ENCODE data around the gene SLC44A3. TPM values are rescaled to one million over a fixed set of nuclear protein-coding genes. Genes with fewer than 3 reads are reported as not detected.

SLC44A3 gene, protein sequence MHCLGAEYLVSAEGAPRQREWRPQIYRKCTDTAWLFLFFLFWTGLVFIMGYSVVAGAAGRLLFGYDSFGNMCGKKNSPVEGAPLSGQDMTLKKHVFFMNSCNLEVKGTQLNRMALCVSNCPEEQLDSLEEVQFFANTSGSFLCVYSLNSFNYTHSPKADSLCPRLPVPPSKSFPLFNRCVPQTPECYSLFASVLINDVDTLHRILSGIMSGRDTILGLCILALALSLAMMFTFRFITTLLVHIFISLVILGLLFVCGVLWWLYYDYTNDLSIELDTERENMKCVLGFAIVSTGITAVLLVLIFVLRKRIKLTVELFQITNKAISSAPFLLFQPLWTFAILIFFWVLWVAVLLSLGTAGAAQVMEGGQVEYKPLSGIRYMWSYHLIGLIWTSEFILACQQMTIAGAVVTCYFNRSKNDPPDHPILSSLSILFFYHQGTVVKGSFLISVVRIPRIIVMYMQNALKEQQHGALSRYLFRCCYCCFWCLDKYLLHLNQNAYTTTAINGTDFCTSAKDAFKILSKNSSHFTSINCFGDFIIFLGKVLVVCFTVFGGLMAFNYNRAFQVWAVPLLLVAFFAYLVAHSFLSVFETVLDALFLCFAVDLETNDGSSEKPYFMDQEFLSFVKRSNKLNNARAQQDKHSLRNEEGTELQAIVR
- total RNA-seq: 10 to 100 TPM in 2 of 4 donors, 1 to 10 TPM in 2; 7.6 to 15.5 (median 10.0) TPM

GRCh38 chr1:94819945-94820746, at the start of gene SLC44A3:
TSS of gene SLC44A3 (plus strand) at chr1:94820357. CDS start at chr1:94820452, 95 bp downstream.
- H3K4me1 ChIP-seq: peaks cover 27% of the 10 kb centered on the region
- peak within 1 kb of the TSS; percentile 81 for H3K4me3 ChIP-seq
- H3K27ac ChIP-seq: peak within 1 kb of the TSS; percentile 52
- H3K36me3 ChIP-seq: no peaks in the 10 kb centered on the region
- no peaks in the 10 kb centered on the region for H3K9me3 ChIP-seq
- TF ChIP-seq POLR2AphosphoS5 (IDR thresholded peaks at IDR 0.05) (no peak), EP300 (IDR thresholded peaks at IDR 0.05) (no peak), CTCF (IDR thresholded peaks at IDR 0.05) (peak in 1 of 2 donors; percentile 47), POLR2A (IDR thresholded peaks at IDR 0.05) (no peak)
- H3K27me3 ChIP-seq: no peaks in the 10 kb centered on the region
- DNase-seq (ENCODE audit: low spot score in 2 of 2): no peak
- 4% methylated on average over 28 of the region's 77 CpGs for whole genome bisulfite sequencing

- no peak overlapping the region for H3K4me3 ChIP-seq
- H3K27ac ChIP-seq: no peak overlapping the region
- 64% methylated on average over 5 of the region's 5 CpGs for WGBS
- no peaks in the 10 kb centered on the region for H3K36me3 ChIP-seq
- no peak for TF ChIP-seq POLR2A (IDR thresholded peaks at IDR 0.05)
- TF ChIP-seq EP300 (IDR thresholded peaks at IDR 0.05): no peak
- no peak for TF ChIP-seq POLR2AphosphoS5 (IDR thresholded peaks at IDR 0.05)
- no peak for TF ChIP-seq CTCF (IDR thresholded peaks at IDR 0.05)
- H3K27me3 ChIP-seq: no peaks in the 10 kb centered on the region
- H3K9me3 ChIP-seq: no peaks in the 10 kb centered on the region
- DNase-seq (ENCODE audit: low spot score in 2 of 2): no peak
- peaks cover 3% of the 10 kb centered on the region for H3K4me1 ChIP-seq
Measured at GRCh38 chr1:94772230-94772641, 47.9 kb upstream of the SLC44A3 start.

- H3K27me3 ChIP-seq: no peaks in the 10 kb centered on the region
- no peaks in the 10 kb centered on the region for H3K36me3 ChIP-seq
- H3K4me3 ChIP-seq: no peak overlapping the region
- no peaks in the 10 kb centered on the region for H3K9me3 ChIP-seq
- 76% methylated on average over 3 of the region's 3 CpGs for WGBS
- H3K4me1 ChIP-seq: peaks cover 3% of the 10 kb centered on the region
- no peak for DNase-seq (ENCODE audit: low spot score in 2 of 2)
- no peak overlapping the region for H3K27ac ChIP-seq
- TF ChIP-seq POLR2AphosphoS5 (IDR thresholded peaks at IDR 0.05): no peak
- no peak for TF ChIP-seq EP300 (IDR thresholded peaks at IDR 0.05)
- TF ChIP-seq CTCF (IDR thresholded peaks at IDR 0.05): no peak
- TF ChIP-seq POLR2A (IDR thresholded peaks at IDR 0.05): no peak
Measured at GRCh38 chr1:94772845-94773244, 47.3 kb upstream of the SLC44A3 start.

DNA sequence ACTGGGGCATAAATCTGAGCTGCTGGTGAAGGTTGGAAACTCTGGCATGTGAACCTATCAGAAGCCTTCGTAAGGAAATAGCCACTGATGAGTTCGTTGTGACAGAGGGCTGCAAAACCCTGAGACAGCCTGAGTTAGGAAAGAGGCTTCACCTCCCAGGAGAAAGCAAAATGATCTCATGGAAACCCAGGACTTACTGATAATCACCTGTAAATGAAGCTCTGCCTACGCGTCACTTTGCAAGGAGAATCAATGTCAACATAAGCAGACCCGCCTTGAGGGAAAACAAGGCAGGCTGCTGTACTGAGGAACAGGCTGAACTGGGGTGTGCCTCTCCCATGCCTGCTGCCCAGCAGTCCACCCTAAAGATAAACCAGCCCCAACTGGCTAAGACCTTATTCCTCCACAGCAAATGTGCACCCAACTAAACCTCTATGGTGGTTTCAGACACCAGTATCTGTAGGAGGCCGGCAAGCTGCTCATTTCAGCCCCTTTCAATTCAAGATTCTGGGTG, 46.8 kb upstream of the SLC44A3 start:
- no peak for TF ChIP-seq EP300 (IDR thresholded peaks at IDR 0.05)
- TF ChIP-seq POLR2AphosphoS5 (IDR thresholded peaks at IDR 0.05): no peak
- no peak for TF ChIP-seq POLR2A (IDR thresholded peaks at IDR 0.05)
- no peak for TF ChIP-seq CTCF (IDR thresholded peaks at IDR 0.05)
- WGBS: 87% methylated on average over 6 of the region's 6 CpGs
- no peaks in the 10 kb centered on the region for H3K27me3 ChIP-seq
- peak overlapping the region; percentile 17 for H3K27ac ChIP-seq
- no peaks in the 10 kb centered on the region for H3K9me3 ChIP-seq
- no peak for DNase-seq (ENCODE audit: low spot score in 2 of 2)
- no peaks in the 10 kb centered on the region for H3K36me3 ChIP-seq
- peaks cover 3% of the 10 kb centered on the region for H3K4me1 ChIP-seq
- no peak overlapping the region for H3K4me3 ChIP-seq
